ENCODE data around the gene UNKL.

DNA sequence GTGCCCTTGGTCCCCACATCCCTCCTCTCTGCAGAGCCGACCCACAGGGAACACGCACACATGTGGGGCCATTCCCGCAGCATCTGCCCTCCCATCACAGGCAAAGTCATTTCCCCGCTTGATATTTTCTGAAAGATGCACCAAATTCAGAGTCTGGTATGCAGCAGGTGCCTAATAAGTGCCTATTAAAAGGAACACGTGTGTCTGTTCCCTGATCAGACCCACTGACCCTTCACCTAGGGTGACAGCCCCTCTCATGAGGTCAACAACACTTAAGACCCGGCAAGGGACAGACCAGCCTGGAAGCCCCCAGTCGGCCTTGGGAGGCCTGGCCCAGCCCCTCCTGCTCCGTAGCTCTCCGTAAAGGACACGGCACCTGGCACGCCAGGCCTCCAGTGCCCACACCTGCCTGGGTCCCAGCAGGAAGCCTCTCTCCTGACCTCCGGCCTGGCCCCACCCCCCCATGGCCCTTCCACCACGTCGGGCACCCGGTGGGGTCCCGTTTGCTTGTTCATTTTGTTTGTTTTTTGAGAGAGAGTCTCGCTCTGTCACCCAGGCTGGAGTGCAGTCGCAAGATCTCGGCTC, 20.0 kb downstream of the UNKL start:
- no peak for TF ChIP-seq CTCF (IDR thresholded peaks at IDR 0.05)
- TF ChIP-seq POLR2AphosphoS5 (IDR thresholded peaks at IDR 0.05) = no peak
